Common myeloid progenitor, CD34-positive (primary cell): ENCODE results near the gene GPATCH3.

Experiments used
- CTCF ChIA-PET: fragments of 350-600 bp; sonication (Branson Sonifier 250); formaldehyde crosslinking; loops from one replicate; lab custom pipeline; 2021; ENCODE audit warnings: antibody characterized with exemption; lab: Charles Lee
- POLR2A ChIA-PET: fragments of 350-600 bp; sonication (Branson Sonifier 250); formaldehyde crosslinking; loops from one replicate; lab custom pipeline; 2021; ENCODE audit warnings: antibody characterized with exemption; lab: Charles Lee
- DNase-seq, 3 donors: peaks; one replicate each; pipeline versions ENCODE4 v3.0.0 to v3.0.0-alpha.2; 2013
- H3K27ac ChIP-seq, 2 experiments: 1 replicate in 1 of 2; 2 replicates in 1 of 2; pipeline ENCODE4 v1.7.0; 2013; ENCODE audit warnings: inconsistent platforms in 2 of 2, low read length in 2 of 2, mild to moderate bottlenecking in 2 of 2, low read depth in 1 of 2, moderate library complexity in 1 of 2; ENCODE audit not compliant: severe bottlenecking in 2 of 2, insufficient read depth in 1 of 2, poor library complexity in 1 of 2
- H3K27me3 ChIP-seq, 5 experiments: replicated peaks in 2 of 5; 1 replicate in 3 of 5; 2 replicates in 2 of 5; pipeline versions ENCODE4 v1.6.1 to v1.7.0; 2013; ENCODE audit warnings: low read length in 4 of 5, mild to moderate bottlenecking in 2 of 5, moderate library complexity in 2 of 5, inconsistent platforms in 1 of 5; ENCODE audit not compliant: insufficient read depth in 5 of 5, control insufficient read depth in 4 of 5
- H3K36me3 ChIP-seq, 4 experiments: 1 replicate in 2 of 4; 2 replicates in 2 of 4; pipeline versions ENCODE4 v1.6.1 to v1.7.0; 2013; ENCODE audit warnings: low read length in 3 of 4, control low read depth in 1 of 4, mild to moderate bottlenecking in 1 of 4; ENCODE audit not compliant: control insufficient read depth in 4 of 4, insufficient read depth in 4 of 4
- H3K4me1 ChIP-seq, 4 experiments: 1 replicate in 3 of 4; 2 replicates in 1 of 4; pipeline versions ENCODE4 v1.6.1 to v1.7.1; 2013; ENCODE audit warnings: low read length in 3 of 4, mild to moderate bottlenecking in 3 of 4, control low read depth in 1 of 4, inconsistent platforms in 1 of 4, moderate library complexity in 1 of 4; ENCODE audit not compliant: control insufficient read depth in 4 of 4, insufficient read depth in 4 of 4; ENCODE audit errors: control extremely low read depth in 1 of 4
- H3K4me3 ChIP-seq, 7 experiments: 1 replicate in 4 of 7; 2 replicates in 3 of 7; pipeline versions ENCODE4 v1.5.1 to v1.7.0; 2013; ENCODE audit warnings: mild to moderate bottlenecking in 7 of 7, low read length in 6 of 7, moderate library complexity in 6 of 7, inconsistent platforms in 2 of 7, low read depth in 2 of 7, control low read depth in 1 of 7; ENCODE audit not compliant: insufficient read depth in 4 of 7, control insufficient read depth in 1 of 7; ENCODE audit errors: extremely low read depth in 1 of 7
- H3K9me3 ChIP-seq, 5 experiments: 1 replicate in 4 of 5; 2 replicates in 1 of 5; pipeline versions ENCODE4 v1.6.1 to v1.7.1; 2013; ENCODE audit warnings: low read length in 4 of 5, mild to moderate bottlenecking in 2 of 5, inconsistent platforms in 1 of 5, low read depth in 1 of 5, moderate library complexity in 1 of 5; ENCODE audit not compliant: control insufficient read depth in 4 of 5, insufficient read depth in 2 of 5; ENCODE audit errors: control extremely low read depth in 1 of 5
- WGBS: methylation state at CpG from one replicate; pipeline ENCODE4 v1.1.5; 2013; ENCODE audit not compliant: insufficient coverage; 5-methylcytosine and 5-hydroxymethylcytosine counted together

Gene GPATCH3

GRCh38 chr1:26945138-26945537, 44.9 kb upstream of the GPATCH3 start:
- 93% methylated on average over 2 of the region's 2 CpGs for WGBS
- POLR2A ChIA-PET: no interaction called here

GRCh38 chr1:26942656-26943055, 42.4 kb upstream of the GPATCH3 start:
- WGBS: 98% methylated on average over 8 of the region's 12 CpGs
- CTCF ChIA-PET: no interaction called here
- no peak for DNase-seq
- H3K4me3 ChIP-seq: no peak overlapping the region
- POLR2A ChIA-PET: no interaction called here
- H3K36me3 ChIP-seq: peaks cover 12 to 66% (median 57%) of the 10 kb centered on the region in 4 experiments
- no peak overlapping the region for H3K27ac ChIP-seq
- H3K9me3 ChIP-seq: no peaks in the 10 kb centered on the region
- no peaks in the 10 kb centered on the region for H3K27me3 ChIP-seq
- no peaks in the 10 kb centered on the region for H3K4me1 ChIP-seq

More at GRCh38 chr1:26945138-26945537, 44.9 kb upstream of the GPATCH3 start:
- Histone ChIP-seq H3K9me3 (no peaks in the 10 kb centered on the region), H3K4me3 (no peak overlapping the region), H3K36me3 (peaks cover 9 to 54% (median 43%) of the 10 kb centered on the region in 4 experiments), H3K27me3 (no peaks in the 10 kb centered on the region), H3K27ac (no peak overlapping the region), H3K4me1 (no peaks in the 10 kb centered on the region)
- CTCF ChIA-PET: no interaction called here
- no peak for DNase-seq

GRCh38 chr1:26941311-26941710, 41.0 kb upstream of the GPATCH3 start:
- ChIA-PET CTCF (no interaction called here), POLR2A (no interaction called here)
- Histone ChIP-seq H3K4me3 (no peak overlapping the region), H3K27me3 (no peaks in the 10 kb centered on the region), H3K4me1 (no peaks in the 10 kb centered on the region), H3K27ac (no peak overlapping the region), H3K36me3 (peaks cover 12 to 63% (median 55%) of the 10 kb centered on the region in 4 experiments), H3K9me3 (no peaks in the 10 kb centered on the region)
- no peak for DNase-seq
- WGBS: 100% methylated on average over 7 of the region's 10 CpGs

- H3K27ac ChIP-seq: no peak overlapping the region
- no peak for DNase-seq
- no peaks in the 10 kb centered on the region for H3K27me3 ChIP-seq
- 100% methylated on average over 2 of the region's 2 CpGs for WGBS
- H3K36me3 ChIP-seq: peaks cover 13 to 57% (median 46%) of the 10 kb centered on the region in 4 experiments
- no peaks in the 10 kb centered on the region for H3K4me1 ChIP-seq
- ChIA-PET POLR2A (no interaction called here), CTCF (no interaction called here)
- no peaks in the 10 kb centered on the region for H3K9me3 ChIP-seq
- no peak overlapping the region for H3K4me3 ChIP-seq
These were observed 38.4 kb upstream of the GPATCH3 start for GRCh38 chr1:26938659-26939025.

- Histone ChIP-seq H3K27ac (no peak overlapping the region), H3K4me3 (no peak overlapping the region), H3K4me1 (no peaks in the 10 kb centered on the region), H3K36me3 (peaks cover 11 to 52% (median 44%) of the 10 kb centered on the region in 4 experiments), H3K9me3 (no peaks in the 10 kb centered on the region), H3K27me3 (no peaks in the 10 kb centered on the region)
- DNase-seq: no peak
- ChIA-PET POLR2A (no interaction called here), CTCF (interaction anchor here (0.5 to 1.1 kb wide), 2 partner anchors 9 to 105 kb away, joined by 3 read pairs; no protein-coding TSS in a partner anchor)
- 100% methylated on average over 2 of the region's 4 CpGs for WGBS
These were observed 37.9 kb upstream of the GPATCH3 start for GRCh38 chr1:26938004-26938658.

DNA sequence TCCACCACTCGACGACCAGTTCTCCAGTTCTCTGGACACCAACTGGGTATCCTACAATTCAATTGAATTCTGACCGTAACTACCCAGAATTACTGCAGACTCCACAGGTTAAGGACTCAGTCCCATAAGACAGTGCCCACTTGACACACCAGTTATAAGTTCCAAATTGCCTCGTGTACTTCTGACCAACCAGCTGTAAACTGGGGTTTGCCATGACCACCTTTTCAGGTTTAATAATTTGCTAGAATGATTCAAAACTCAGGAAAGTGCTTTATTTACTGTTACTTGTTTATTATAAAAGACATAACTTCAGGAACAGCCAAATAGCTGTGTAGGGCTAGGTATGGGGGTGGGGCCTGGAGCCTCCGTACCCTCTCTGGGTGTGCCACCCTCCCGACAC, 36.6 kb upstream of the GPATCH3 start:
- CTCF ChIA-PET: interaction anchor here (1.1 kb wide), 1 partner anchor 10 kb away, joined by 3 read pairs; no protein-coding TSS in a partner anchor
- H3K9me3 ChIP-seq: no peaks in the 10 kb centered on the region
- no peaks in the 10 kb centered on the region for H3K4me1 ChIP-seq
- peaks cover 11 to 48% (median 37%) of the 10 kb centered on the region in 4 experiments for H3K36me3 ChIP-seq
- POLR2A ChIA-PET: no interaction called here
- H3K4me3 ChIP-seq: no peak overlapping the region
- no peak overlapping the region for H3K27ac ChIP-seq
- no peaks in the 10 kb centered on the region for H3K27me3 ChIP-seq
- 91% methylated on average over 3 of the region's 6 CpGs for WGBS
- DNase-seq: no peak

GRCh38 chr1:26932531-26932930, 32.3 kb upstream of the GPATCH3 start:
- Histone ChIP-seq H3K27ac (no peak overlapping the region), H3K9me3 (no peaks in the 10 kb centered on the region), H3K27me3 (no peaks in the 10 kb centered on the region), H3K4me1 (no peaks in the 10 kb centered on the region), H3K4me3 (no peak overlapping the region), H3K36me3 (peaks cover 14 to 51% (median 39%) of the 10 kb centered on the region in 4 experiments)
- WGBS: no CpG with 5 or more reads among the region's 3 CpGs
- ChIA-PET POLR2A (no interaction called here), CTCF (no interaction called here)
- DNase-seq: no peak
